Transverse colon (tissue), 4 donors: ENCODE data around the gene PRSS1.
"Not testable (repeated sequence)": the region's sequence is repeated elsewhere in the genome, so short reads cannot be mapped to it uniquely, and the experiment has no call there.

ENCODE experiments used
- CTCF ChIP-seq, 5 experiments: fragments of 200-600 bp in 3 of 5; fragments of 450-650 bp in 2 of 5; sonication (generic) in 3 of 5; IDR thresholded peaks; 1 replicate in 2 of 5; 2 replicates in 3 of 5; pipeline ENCODE4 v1.5.1; 2016 to 2017; ENCODE audit warnings: antibody characterized with exemption in 5 of 5, inconsistent platforms in 3 of 5, mild to moderate bottlenecking in 2 of 5, moderate library complexity in 1 of 5
- POLR2AphosphoS5 ChIP-seq, 3 donors: sonication (generic); formaldehyde crosslinking; IDR thresholded peaks; one replicate each; pipeline ENCODE4 v1.6.1; 2016; ENCODE audit warnings: antibody characterized with exemption in 3 of 3

- TF ChIP-seq POLR2AphosphoS5, CTCF (IDR thresholded peaks at IDR 0.05): not testable (repeated sequence)
These were observed 4.7 kb downstream of the PRSS1 start for GRCh38 chr7:142753925-142754491.
